ENCODE results near the gene NAT9. TPM values are rescaled to one million over a fixed set of nuclear protein-coding genes. Genes with fewer than 3 reads are reported as not detected.

The NAT9 gene
- total RNA-seq, 5 donors from 2014 or later (not counting 1 experiment from before 2014, with no cell fraction given) = 37.2 to 74.4 (median 71.9) TPM

DNA sequence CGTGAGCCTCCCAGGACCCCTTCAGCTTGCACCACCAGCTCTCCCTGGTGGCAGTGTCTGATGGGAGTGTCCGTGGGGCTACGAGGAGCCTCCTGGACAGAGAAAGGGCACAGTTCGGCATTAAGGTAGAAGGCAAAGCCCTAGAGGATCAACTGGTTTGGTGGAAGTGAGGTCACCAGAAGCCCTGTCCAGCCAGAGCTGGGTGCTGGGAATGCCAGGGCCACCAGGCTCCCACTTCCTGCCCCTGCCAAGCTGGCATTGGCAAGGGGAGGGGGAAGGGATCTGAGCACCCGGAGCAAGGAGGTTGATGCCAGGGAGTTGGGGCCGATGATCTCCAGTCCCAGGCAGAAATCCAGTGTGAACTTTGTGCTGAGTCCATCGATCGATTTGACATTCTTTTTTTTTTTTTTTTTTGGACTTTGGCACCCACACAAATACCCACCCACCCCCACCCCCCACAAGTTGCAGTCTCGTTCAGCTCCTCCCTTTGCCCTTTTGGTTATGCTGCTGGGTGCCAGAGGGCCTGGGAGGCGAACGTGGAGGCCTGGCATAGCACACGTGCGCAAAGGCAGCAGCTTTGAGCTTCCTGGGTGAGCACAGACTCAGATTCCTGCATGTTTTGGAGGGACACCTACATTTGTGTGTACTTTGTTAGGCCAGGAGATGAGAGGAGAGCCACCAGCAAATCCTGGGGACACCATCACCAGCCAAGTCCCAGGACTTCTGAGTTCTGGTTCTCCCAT, 25.6 kb downstream of the NAT9 start:
- ChIA-PET CTCF (interaction anchor here (0.6 to 2.6 kb wide), 8 partner anchors 9 to 93 kb away, joined by 3 to 13 read pairs (median 4); partner anchors contain the start of gene NAT9 (in 1 of the 2)), POLR2A (interaction anchor here in 1 of 2 donors (0.6 kb wide), 1 partner anchor 33 kb away, joined by 7 read pairs; no protein-coding TSS in a partner anchor)
- peaks cover 34 to 80% of the 10 kb centered on the region in 2 experiments for H3K4me1 ChIP-seq (ENCODE audit: control insufficient read depth in 1 of 2, extremely low read depth in 1 of 2, insufficient read depth in 2 of 2, low read length in 2 of 2)
- Mint-ChIP-seq H3K27ac (peak overlapping the region; percentile 91 to 97), H3K36me3 (peaks cover 20% of the 10 kb centered on the region), H3K9me3 (no peaks in the 10 kb centered on the region), H3K4me3 (peak overlapping the region; percentile 92 to 100 (median 98)), H3K4me1 (peaks cover 71 to 79% (median 73%) of the 10 kb centered on the region in 3 donors), H3K27me3 (no peaks in the 10 kb centered on the region)
- DNase-seq = peak in 1 of 35 experiments; percentile 37
- H3K4me3 ChIP-seq (ENCODE audit: control insufficient read depth in 1 of 2, extremely low read depth in 1 of 2, low read length in 1 of 2) = peak overlapping the region; percentile 92
- H3K36me3 ChIP-seq (ENCODE audit: control insufficient read depth in 2 of 2, extremely low read depth in 1 of 2, insufficient read depth in 1 of 2, low read length in 1 of 2) = peaks cover under 1 to 23% of the 10 kb centered on the region in 2 donors
- 0% methylated on average over 4 of the region's 13 CpGs for whole genome bisulfite sequencing (ENCODE audit: insufficient coverage)
- no peak for ATAC-seq (replicated peaks in 1 of 4)
- H3K9me3 ChIP-seq = no peaks in the 10 kb centered on the region
- H3K27me3 ChIP-seq (replicated peaks in 1 of 2; ENCODE audit: control insufficient read depth in 2 of 2, extremely low read depth in 1 of 2, insufficient read depth in 2 of 2, low read length in 1 of 2) = no peaks in the 10 kb centered on the region
- H3K27ac ChIP-seq (ENCODE audit: low read length) = peak overlapping the region; percentile 60

DNA sequence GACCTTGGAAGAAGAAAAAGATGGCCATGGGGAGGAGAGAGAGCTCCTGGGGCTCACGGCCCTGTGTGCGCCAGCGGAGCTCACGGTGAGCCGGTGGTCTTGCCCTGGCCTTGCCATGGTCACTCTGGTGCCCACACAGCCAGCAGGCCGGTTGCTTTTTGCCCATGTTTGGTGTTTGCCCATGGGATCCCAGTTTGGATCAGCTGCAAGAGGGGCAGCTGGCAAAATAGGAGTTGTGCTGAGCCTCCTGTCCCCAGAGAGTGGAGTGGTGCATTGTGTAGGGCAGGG, 26.2 kb downstream of the NAT9 start:
- Histone ChIP-seq H3K4me3 (ENCODE audit: control insufficient read depth in 1 of 2, extremely low read depth in 1 of 2, low read length in 1 of 2) (peak overlapping the region; percentile 92), H3K9me3 (no peaks in the 10 kb centered on the region), H3K27ac (ENCODE audit: low read length) (peak overlapping the region; percentile 30), H3K27me3 (replicated peaks in 1 of 2; ENCODE audit: control insufficient read depth in 2 of 2, extremely low read depth in 1 of 2, insufficient read depth in 2 of 2, low read length in 1 of 2) (no peaks in the 10 kb centered on the region), H3K4me1 (ENCODE audit: control insufficient read depth in 1 of 2, extremely low read depth in 1 of 2, insufficient read depth in 2 of 2, low read length in 2 of 2) (peaks cover 32 to 80% of the 10 kb centered on the region in 2 experiments), H3K36me3 (ENCODE audit: control insufficient read depth in 2 of 2, extremely low read depth in 1 of 2, insufficient read depth in 1 of 2, low read length in 1 of 2) (peaks cover 0 to 19% of the 10 kb centered on the region in 2 donors)
- H3K4me1 Mint-ChIP-seq = peaks cover 66 to 74% (median 68%) of the 10 kb centered on the region in 3 donors
- H3K36me3 Mint-ChIP-seq = peaks cover 19% of the 10 kb centered on the region
- ATAC-seq (replicated peaks in 1 of 4) (no peak), DNase-seq (no peak)
- no peaks in the 10 kb centered on the region for H3K27me3 Mint-ChIP-seq
- H3K9me3 Mint-ChIP-seq = no peaks in the 10 kb centered on the region
- 0% methylated on average over 6 of the region's 6 CpGs for WGBS (ENCODE audit: insufficient coverage)
- POLR2A ChIA-PET = interaction anchor here in 1 of 2 donors (0.6 kb wide), 1 partner anchor 34 kb away, joined by 7 read pairs; no protein-coding TSS in a partner anchor
- CTCF ChIA-PET = interaction anchor here (0.6 to 2.6 kb wide), 7 partner anchors 10 to 93 kb away, joined by 3 to 13 read pairs (median 4); partner anchors contain the start of gene NAT9 (in 1 of the 2)
- H3K4me3 Mint-ChIP-seq = peak overlapping the region; percentile 92 to 100 (median 98)
- H3K27ac Mint-ChIP-seq = peak overlapping the region; percentile 90 to 97

DNA sequence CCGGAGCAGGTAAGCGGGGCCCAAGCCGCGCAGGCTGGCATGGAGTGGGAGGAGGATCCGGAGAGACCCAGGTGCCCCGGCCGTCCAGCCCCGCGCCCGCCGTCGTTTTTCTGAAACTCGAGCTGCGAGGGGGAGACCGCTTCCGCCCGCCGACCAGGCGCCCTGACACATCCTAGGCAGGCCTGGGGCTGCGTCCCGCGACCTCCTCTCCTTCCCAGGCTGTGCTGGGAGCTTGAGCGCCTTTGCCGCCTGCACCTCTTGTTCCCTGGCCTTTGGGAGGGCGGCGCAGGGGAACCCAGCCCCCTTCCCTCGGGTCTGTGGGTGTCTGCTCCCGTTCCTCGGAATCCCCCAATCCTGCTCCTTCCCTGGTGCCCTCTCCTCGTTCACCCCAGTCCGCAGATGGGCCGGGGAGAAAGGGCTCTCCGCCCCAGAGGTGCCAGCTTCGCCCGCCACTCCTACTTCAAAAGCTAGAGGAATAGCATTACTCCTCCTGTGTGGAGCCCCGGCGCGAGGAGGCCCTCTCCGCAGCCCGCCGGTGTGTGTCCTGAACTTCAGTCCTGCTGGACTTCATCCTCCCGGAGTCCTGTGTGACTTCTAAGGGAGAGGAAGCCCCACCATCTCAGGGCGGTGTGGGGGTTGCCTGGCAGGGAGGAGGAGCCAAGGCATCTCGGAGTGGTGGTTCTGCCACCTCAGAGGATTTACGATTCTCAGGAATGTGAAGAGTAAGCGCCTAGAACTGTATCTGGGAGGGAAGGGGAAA, 26.7 kb downstream of the NAT9 start:
- ATAC-seq (replicated peaks in 1 of 4) = peak; percentile 3 to 19 (median 10)
- peak overlapping the region; percentile 90 to 97 for H3K27ac Mint-ChIP-seq

DNA sequence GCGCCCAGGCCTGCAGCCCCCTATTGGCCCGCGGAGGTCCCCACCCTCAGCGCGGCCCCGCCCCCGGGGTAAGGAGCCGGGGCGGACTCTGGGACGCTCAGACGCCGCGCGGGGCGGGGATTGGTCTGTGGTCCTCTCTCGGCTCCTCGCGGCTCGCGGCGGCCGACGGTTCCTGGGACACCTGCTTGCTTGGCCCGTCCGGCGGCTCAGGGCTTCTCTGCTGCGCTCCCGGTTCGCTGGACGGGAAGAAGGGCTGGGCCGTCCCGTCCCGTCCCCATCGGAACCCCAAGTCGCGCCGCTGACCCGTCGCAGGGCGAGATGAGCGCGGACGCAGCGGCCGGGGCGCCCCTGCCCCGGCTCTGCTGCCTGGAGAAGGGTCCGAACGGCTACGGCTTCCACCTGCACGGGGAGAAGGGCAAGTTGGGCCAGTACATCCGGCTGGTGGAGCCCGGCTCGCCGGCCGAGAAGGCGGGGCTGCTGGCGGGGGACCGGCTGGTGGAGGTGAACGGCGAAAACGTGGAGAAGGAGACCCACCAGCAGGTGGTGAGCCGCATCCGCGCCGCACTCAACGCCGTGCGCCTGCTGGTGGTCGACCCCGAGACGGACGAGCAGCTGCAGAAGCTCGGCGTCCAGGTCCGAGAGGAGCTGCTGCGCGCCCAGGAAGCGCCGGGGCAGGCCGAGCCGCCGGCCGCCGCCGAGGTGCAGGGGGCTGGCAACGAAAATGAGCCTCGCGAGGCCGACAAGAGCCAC, 27.4 kb downstream of the NAT9 start, which contains the start of gene NHERF1:
Gene NHERF1 (plus strand): TSS at position 100 of the 750 bp plus-strand sequence. CDS start 219 bp downstream, at position 319.
- H3K4me3 ChIP-seq (ENCODE audit: control insufficient read depth in 1 of 2, extremely low read depth in 1 of 2, low read length in 1 of 2) = peak within 1 kb of the TSS; percentile 92
- H3K9me3 Mint-ChIP-seq = no peaks in the 10 kb centered on the region
- H3K27ac Mint-ChIP-seq = peak within 1 kb of the TSS; percentile 93 to 97
- H3K4me3 Mint-ChIP-seq = peak within 1 kb of the TSS; percentile 92 to 100 (median 98)
- peaks cover 67 to 74% (median 69%) of the 10 kb centered on the region in 3 donors for H3K4me1 Mint-ChIP-seq
- ATAC-seq (replicated peaks in 1 of 4) (peak; percentile 85 to 88 (median 88)), DNase-seq (peak in 33 of 35 experiments; percentile 39 to 97 (median 86))
- POLR2A ChIA-PET = no interaction called here
- peaks cover 0 to 22% of the 10 kb centered on the region in 2 donors for H3K36me3 ChIP-seq (ENCODE audit: control insufficient read depth in 2 of 2, extremely low read depth in 1 of 2, insufficient read depth in 1 of 2, low read length in 1 of 2)
- H3K4me1 ChIP-seq (ENCODE audit: control insufficient read depth in 1 of 2, extremely low read depth in 1 of 2, insufficient read depth in 2 of 2, low read length in 2 of 2) = peaks cover 41 to 80% of the 10 kb centered on the region in 2 experiments
- peaks cover 17% of the 10 kb centered on the region for H3K36me3 Mint-ChIP-seq
- H3K27ac ChIP-seq (ENCODE audit: low read length) = peak within 1 kb of the TSS; percentile 43
- WGBS (ENCODE audit: insufficient coverage) = under 1% methylated on average over 87 of the region's 90 CpGs
- no peaks in the 10 kb centered on the region for H3K27me3 Mint-ChIP-seq
- H3K27me3 ChIP-seq (replicated peaks in 1 of 2; ENCODE audit: control insufficient read depth in 2 of 2, extremely low read depth in 1 of 2, insufficient read depth in 2 of 2, low read length in 1 of 2) = no peaks in the 10 kb centered on the region
- CTCF ChIA-PET = interaction anchor here in 1 of 2 donors (0.6 to 2.6 kb wide), 4 partner anchors 11 to 183 kb away, joined by 3 to 13 read pairs (median 4); no protein-coding TSS in a partner anchor
- no peaks in the 10 kb centered on the region for H3K9me3 ChIP-seq

More for the DNA sequence above, 26.7 kb downstream of the NAT9 start:
- peak overlapping the region; percentile 92 to 100 (median 98) for H3K4me3 Mint-ChIP-seq
- Histone ChIP-seq H3K27me3 (replicated peaks in 1 of 2; ENCODE audit: control insufficient read depth in 2 of 2, extremely low read depth in 1 of 2, insufficient read depth in 2 of 2, low read length in 1 of 2) (no peaks in the 10 kb centered on the region), H3K4me1 (ENCODE audit: control insufficient read depth in 1 of 2, extremely low read depth in 1 of 2, insufficient read depth in 2 of 2, low read length in 2 of 2) (peaks cover 36 to 80% of the 10 kb centered on the region in 2 experiments), H3K36me3 (ENCODE audit: control insufficient read depth in 2 of 2, extremely low read depth in 1 of 2, insufficient read depth in 1 of 2, low read length in 1 of 2) (peaks cover 0 to 18% of the 10 kb centered on the region in 2 donors), H3K4me3 (ENCODE audit: control insufficient read depth in 1 of 2, extremely low read depth in 1 of 2, low read length in 1 of 2) (peak overlapping the region; percentile 92), H3K9me3 (no peaks in the 10 kb centered on the region), H3K27ac (ENCODE audit: low read length) (peak overlapping the region; percentile 30)
- DNase-seq = peak in 17 of 35 experiments; percentile 30 to 61 (median 42)
- under 1% methylated on average over 40 of the region's 46 CpGs for WGBS (ENCODE audit: insufficient coverage)
- H3K4me1 Mint-ChIP-seq = peaks cover 66 to 74% (median 67%) of the 10 kb centered on the region in 3 donors
- peaks cover 17% of the 10 kb centered on the region for H3K36me3 Mint-ChIP-seq
- H3K9me3 Mint-ChIP-seq = no peaks in the 10 kb centered on the region
- ChIA-PET CTCF (interaction anchor here (0.6 to 2.6 kb wide), 9 partner anchors 10 to 184 kb away, joined by 3 to 13 read pairs (median 4); partner anchors contain the start of genes NAT9 (in 1 of the 2) and RAB37 (in 1 of the 2)), POLR2A (interaction anchor here in 1 of 2 donors (0.6 kb wide), 2 partner anchors 27 to 34 kb away, joined by 6 to 7 read pairs; a partner anchor contains a TSS)
- H3K27me3 Mint-ChIP-seq = no peaks in the 10 kb centered on the region

DNA sequence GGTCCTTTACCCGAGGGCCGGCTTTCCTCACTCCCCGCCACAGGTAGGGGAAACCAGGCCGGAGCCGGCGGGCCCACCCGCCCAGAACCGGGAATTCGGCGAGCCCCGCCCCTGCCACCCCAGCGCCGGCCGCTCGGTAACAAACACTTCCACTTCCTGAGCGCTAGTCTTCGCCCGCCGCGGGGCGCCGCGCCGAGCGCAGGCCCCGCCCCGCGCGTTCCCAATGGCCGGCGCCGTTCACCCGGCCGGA, 27.9 kb downstream of the NAT9 start:
- Histone ChIP-seq H3K9me3 (no peaks in the 10 kb centered on the region), H3K36me3 (ENCODE audit: control insufficient read depth in 2 of 2, extremely low read depth in 1 of 2, insufficient read depth in 1 of 2, low read length in 1 of 2) (peaks cover 0 to 22% of the 10 kb centered on the region in 2 donors), H3K27ac (ENCODE audit: low read length) (peak overlapping the region; percentile 43), H3K4me1 (ENCODE audit: control insufficient read depth in 1 of 2, extremely low read depth in 1 of 2, insufficient read depth in 2 of 2, low read length in 2 of 2) (peaks cover 45 to 80% of the 10 kb centered on the region in 2 experiments), H3K4me3 (ENCODE audit: control insufficient read depth in 1 of 2, extremely low read depth in 1 of 2, low read length in 1 of 2) (peak overlapping the region; percentile 58 to 92), H3K27me3 (replicated peaks in 1 of 2; ENCODE audit: control insufficient read depth in 2 of 2, extremely low read depth in 1 of 2, insufficient read depth in 2 of 2, low read length in 1 of 2) (no peaks in the 10 kb centered on the region)
- Mint-ChIP-seq H3K4me3 (peak overlapping the region; percentile 79 to 100 (median 79)), H3K4me1 (peaks cover 67 to 74% (median 69%) of the 10 kb centered on the region in 3 donors), H3K9me3 (no peaks in the 10 kb centered on the region), H3K27ac (peak overlapping the region in 1 of 2 donors; percentile 93), H3K27me3 (no peaks in the 10 kb centered on the region), H3K36me3 (peaks cover 17% of the 10 kb centered on the region)
- DNase-seq = peak in 3 of 35 experiments; percentile 75 to 89 (median 88)
- 0% methylated on average over 34 of the region's 34 CpGs for WGBS (ENCODE audit: insufficient coverage)
- ChIA-PET CTCF (no interaction called here), POLR2A (no interaction called here)
- ATAC-seq (replicated peaks in 1 of 4) = no peak

All from T-cell (primary cell).